HG03565 (cell line): ENCODE measurements around the gene KRTAP10-2.

Experiments used
- ATAC-seq: cut with Tn5 transposase; IDR thresholded peaks from one replicate; pipeline ENCODE4 v1.9.1; 2021; ENCODE audit warnings: mild to moderate bottlenecking, moderate library complexity; ENCODE audit not compliant: unreplicated experiment

KRTAP10-2 gene

DNA sequence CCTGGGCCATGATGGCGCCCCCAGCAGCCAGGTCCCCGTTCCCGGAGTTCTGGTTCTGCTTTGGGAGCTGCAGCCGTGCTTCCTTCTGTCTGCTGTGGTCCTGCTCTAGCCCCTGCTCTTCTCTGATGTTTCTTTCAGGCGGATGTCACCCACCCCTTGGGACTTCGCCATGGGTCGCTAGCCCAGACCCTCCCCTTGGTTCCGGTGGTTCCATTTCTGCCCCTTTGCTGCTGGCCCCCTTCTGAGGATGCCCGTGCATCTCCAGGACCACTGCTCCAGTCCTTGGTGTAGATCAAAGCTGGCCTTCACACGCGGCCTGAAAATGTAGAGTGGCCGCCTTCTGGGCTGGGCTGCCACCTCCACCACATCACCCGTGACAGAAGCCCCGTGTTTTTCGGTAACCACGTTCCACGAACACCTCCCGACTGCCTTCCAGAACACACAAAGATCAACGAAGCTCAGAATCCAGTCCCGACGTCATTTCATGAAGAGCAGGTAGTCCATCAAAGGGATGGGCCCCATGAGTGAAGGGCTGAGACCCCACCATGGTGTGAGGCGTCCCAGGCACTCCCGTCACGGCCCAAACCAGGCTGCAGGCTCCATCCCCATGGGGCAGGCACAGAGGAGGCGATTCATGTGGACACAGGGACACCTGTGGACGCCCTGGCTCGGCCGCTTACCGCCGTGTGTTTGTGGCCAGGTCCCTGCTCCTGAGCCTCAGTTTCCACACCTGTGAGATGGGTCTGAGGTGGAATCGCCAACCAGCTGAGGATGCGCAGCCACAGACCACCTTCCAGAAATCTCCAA lies 35.7 kb downstream of the KRTAP10-2 start:
- ATAC-seq = no peak

DNA sequence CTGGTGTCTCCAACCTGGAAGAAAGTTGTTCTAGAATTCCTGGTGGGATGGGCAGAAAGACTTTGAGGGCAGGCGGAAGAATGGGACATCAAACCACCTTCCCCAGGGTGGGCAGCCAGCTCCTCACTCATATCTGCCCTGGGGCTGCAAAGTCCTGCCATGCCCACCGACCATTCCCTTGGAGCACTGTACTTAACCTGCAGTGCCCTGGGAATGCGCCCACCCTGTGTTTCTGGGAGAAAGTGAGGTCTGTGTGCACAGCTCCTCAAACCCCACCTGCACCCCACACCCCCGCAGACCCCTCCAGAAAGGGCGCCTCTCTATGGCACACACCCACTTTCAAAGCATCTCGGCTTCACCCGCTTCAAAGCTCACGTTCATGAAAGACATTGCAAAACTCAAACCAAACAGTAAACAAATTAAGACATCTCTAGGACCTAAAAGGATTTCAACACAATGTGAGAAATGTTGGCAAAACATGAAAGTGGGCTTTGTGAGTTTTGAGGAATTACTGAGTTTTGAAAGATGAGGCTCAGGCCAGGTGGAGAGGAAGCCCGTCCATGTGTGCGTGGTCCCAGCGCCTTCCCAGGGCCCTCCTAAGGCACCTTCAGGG lies 36.5 kb downstream of the KRTAP10-2 start:
- no peak for ATAC-seq

DNA sequence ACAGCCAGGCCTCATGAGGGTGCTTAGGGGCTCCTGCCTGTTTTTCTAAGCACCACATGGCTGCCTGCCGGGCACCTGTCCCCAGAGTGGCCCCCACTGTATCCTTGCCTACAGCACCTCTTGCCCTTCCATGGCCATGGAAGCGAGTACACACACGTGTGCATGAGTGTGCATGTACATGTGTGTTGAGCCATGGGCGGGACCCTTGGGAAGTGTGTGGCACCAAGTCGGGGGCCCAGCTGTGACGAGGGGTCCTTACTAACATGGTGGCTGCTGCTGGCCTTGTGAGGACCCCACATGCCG lies 37.1 kb downstream of the KRTAP10-2 start:
- ATAC-seq = no peak

DNA sequence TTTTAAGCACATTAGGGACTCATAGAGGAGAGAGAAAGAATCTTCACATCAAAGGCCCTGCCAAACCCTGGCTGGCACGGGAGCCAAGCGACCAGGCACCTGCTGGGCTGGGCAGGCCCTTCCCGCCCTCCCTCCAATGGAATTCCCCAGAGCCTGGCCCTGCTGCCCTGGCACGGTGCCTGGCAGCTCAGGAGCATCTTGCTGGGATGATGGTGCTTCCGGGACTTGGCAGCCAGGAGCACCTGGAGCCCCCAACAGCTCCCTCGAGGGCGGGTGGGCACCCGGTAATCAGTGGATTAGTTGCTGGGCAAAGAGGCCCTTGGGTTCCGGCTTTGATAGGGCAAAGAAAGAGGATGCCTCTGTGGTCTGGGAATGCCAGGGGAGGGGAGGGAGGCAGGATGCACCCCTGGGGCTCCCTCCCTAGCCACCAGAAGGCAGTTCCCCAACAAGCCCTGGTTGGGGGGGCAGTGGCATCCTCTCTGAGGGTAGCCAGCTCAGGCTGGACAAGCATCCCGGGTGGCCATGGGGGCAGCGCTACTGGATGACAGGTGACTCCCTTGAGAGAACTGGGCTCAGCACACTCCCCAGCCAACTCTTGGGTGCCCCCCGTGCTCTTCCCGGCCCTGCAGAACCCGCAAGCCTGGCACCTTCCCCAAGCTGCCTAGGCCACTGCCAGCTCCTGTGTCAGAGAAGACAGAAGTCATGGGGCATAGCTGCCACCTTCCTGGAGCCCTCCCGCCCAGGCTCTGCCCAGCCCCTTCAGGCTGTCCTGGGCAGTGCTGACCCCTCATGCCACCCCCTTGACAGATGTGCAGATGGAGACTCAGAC lies 37.7 kb downstream of the KRTAP10-2 start:
- ATAC-seq = no peak

DNA sequence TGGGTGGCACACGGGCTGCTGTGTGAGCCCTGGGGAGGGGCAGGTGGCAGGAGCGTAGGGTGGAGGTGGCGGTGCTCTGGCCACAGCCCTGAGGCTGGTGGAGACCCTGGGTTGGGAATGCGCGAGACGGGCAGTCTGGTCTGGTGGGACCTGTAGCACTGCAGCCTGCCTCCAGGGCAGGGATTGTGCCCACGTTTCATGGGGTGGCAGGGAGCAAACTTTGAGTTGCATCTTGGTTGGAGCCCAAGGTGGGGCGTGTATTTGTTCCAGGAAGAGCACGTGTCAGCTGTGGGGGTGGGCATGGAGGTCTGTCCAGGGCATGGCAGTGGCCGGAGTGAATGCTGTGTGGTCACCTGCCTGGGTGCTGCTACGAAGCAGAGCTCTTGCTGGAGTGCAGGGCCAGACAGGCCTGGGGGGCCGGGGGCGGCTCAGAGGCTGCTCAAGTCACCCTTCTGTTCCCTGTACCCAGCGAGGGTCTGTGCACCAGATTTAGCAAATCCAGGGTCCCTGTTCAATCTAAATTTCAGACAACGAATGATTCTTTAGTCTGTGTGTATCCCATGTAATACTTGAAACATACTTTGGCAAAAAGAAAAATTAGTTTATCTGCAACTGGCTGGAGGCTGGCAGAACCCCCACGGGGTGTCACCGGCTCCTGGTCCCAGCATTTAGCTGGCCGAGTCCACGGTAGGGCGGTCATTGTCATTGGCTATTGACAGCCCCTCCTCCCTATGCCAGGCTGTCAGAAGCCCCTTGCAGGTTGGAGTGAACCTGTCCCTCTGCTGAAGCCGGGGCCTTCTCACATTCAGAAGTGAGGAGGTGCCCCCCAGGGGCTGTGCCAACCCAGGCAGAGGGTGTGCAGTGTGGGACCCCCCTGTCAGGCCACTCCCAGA lies 38.6 kb downstream of the KRTAP10-2 start:
- no peak for ATAC-seq

- no peak for ATAC-seq
Measured at GRCh38 chr21:44511938-44512275, 39.4 kb downstream of the KRTAP10-2 start.

- ATAC-seq = no peak
Measured at GRCh38 chr21:44511219-44511937, 39.9 kb downstream of the KRTAP10-2 start.

DNA sequence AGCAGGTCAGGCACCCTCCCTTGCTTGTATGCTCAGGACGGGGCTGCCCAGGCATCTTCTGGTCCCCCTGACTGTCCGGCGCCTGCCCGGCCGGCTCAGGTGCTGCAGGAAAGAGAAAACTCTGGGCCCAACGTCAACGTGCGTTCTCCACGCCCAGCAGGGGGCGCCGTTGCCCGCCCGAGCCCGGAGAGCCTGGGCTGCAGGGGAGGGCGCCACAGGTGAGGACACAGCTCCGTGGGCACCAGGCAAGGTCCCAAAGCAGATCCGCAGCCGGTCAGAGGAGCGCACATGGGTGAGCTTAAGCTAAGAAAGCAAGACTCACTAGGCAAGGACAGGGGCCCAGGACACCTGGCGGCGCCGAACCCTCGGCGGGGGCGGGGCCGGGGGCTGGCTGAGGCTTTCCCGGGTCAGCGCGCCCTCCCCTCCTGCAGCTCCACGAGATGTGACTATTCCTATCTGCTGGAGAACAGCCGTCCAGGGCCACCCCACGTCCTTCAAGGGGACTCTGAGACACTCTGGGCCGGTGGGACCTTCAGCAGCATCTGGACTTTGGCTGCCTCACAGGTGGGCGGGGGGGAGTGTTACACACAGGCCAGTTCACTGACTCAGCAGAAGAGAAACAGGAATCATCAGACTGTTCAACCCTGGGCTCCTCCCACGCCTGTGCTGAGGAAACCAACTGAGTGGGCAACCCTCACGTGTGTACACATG lies 40.6 kb downstream of the KRTAP10-2 start:
- ATAC-seq = no peak

DNA sequence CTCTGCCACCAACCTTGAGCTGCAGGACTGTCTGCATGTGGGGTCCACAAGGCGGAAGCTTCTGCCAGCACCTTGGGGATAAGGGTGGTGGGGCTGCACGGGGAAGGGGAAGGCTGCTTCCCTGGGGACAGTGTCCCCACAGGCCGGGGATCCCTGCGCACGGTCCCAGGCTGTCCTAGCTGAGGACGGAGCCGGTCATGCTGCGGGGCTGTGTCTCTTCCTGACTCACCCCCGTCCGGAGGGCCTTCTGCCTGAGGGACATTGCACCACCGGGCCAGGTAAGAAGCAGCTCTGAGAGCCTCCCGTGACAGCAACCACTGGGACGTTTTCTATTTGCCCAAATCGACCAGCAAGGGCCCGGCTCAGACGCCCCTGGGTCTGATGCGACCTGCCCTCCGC lies 41.2 kb downstream of the KRTAP10-2 start:
- no peak for ATAC-seq

GRCh38 chr21:44509539-44509938 lies 41.8 kb downstream of the KRTAP10-2 start:
- ATAC-seq = no peak

DNA sequence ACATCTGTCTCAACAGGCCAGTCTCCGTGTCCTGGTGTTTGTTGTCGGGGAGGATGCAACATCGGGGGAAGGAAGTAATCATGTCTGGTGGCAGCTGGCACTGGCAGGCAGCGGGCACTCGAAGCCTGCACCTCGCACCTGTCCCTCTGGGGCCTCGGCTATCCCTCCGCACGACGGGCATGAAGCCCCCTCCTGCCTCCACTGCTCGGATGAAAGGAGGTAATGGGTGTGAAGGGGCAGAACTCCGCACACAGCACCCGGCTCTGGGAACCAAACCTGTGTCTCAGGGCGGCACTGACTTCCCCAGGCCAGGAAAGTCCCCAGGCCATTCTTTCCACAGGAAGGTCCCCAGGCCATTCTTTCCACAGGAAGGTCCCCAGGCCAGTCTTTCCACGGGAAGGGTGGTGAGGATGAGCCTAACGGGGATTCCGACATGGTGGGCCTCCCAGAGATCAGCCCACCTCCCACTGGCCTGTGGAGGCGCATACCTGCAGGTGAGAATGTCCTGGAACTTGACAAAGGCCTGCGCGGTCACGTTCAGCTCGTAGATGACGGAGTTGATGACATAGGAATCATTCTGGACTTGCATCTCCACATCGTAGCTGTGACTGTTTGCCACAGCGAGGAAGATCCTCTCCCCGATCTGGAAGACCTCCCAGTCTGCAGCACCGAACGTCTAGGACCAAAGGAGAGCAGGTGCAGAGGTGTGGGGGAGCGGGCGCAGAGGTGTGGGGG lies 42.4 kb downstream of the KRTAP10-2 start:
- no peak for ATAC-seq

DNA sequence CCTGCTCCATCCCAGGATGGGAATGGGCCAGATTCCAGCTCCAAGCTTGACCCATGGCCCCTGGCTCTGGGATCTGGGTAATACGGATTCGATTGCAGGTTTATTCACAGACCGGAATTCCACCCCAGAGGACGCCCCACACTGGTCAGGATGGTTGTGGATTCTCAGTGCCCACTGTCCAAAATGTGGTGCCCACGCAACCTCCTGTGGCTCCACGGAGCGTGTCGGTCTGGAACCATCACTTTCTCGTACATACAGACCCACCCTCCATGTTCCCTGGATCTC lies 42.9 kb downstream of the KRTAP10-2 start:
- ATAC-seq = no peak

DNA sequence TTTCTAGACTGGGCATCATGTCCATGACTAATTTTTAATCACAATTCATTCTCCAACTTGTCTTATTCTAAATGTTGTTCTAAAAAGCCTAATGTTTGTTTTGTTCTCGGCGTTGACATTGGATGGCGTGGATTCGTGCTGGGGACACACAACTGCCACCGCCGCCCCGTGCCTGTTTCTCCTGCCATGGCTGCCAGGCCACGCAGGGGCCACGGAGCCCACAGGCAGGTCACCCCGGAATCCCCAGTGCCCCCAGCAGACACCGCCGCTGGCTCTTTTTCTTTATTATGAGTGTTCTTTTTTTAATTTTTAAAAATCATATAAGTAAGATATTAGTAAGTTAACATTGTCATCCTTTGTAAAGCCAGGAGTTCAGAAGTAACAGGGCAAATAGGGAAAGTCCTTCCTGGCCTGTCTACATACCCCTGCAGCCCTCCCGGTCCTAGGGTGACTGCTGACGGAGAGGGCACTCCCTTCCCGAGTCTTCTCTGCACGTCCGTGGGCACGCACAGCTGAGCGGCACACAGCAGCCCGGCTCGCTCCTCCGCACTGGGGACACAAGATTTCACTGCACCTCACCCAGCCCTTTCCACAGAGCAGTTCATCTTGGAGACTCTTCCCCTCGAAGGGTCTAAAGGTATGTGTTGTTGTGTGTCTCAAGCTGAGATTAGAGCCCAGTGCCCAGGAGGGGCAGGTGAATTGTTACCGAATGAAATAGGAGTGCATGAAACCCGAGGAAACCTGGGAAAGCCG lies 43.5 kb downstream of the KRTAP10-2 start:
- no peak for ATAC-seq

GRCh38 chr21:44506279-44507255 lies 44.7 kb downstream of the KRTAP10-2 start:
- ATAC-seq = no peak

DNA sequence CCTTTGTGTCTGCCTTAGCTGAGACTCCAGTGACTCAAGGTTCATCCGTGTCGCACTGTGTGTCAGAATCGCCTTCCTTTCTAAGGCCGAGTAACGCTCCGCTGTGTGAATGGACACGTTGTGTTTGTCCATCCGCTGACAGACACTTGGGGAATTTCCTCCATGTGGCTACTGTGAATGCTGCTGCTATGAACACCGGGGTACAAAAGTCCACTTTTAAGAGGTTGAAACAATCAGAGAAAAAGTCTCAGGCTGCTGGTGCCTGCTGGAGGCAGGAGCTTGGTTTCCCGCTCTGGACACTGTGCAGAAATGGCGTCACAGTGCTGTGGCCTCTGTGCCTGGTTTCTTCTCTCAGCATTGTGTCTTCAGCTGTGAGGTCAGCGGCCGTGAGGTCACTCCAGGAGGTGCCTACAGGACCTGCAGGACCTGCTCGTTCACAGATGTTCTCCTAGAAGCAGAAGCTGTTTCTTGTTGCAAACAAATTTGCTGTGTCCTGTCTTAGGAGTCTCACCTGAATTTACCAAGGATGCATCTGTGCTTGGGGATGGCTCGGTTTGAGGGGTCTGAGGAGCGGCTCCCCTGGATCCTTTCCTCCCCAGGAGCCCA lies 45.5 kb downstream of the KRTAP10-2 start:
- no peak for ATAC-seq

GRCh38 chr21:44503901-44504399 lies 47.4 kb downstream of the KRTAP10-2 start:
- no peak for ATAC-seq
